ENCODE data around the gene FLNA.

Gene FLNA

DNA sequence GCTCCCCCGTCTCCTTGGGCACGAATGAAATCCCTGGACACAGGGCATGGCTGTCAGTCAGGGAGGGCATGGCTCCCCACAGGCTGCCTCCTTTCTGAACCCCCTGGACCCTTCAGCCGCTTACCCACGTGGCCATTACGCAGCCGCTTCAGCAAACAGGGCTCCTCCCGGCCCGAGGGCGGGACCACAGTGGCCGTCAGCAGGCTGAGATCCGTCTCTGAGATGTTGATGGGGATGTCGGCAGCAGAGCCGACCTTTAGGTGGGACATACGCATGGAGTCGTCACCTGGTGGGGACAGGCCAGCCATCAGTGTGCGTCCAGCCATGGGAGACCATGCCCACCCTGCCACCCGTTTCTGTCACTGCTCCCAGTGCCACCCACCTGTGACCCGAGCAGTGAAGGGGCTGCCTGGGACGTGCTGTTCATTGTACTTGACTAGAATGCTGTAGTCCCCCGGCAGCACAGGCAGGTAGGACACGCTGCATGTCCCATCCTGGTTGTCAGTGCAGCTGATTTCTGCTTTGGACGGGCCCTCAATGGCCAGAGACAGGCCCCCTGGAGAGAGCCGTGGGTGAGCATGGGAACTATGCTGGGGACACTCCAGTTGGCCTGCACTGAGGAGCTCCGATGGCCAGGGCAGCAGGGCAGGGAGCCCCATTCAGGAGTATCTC, 21.1 kb downstream of the FLNA start:
- H3K9me2 ChIP-seq (ENCODE audit: low read depth, low read length), result no peaks in the 10 kb centered on the region
- H3K27me3 ChIP-seq (ENCODE audit: insufficient read depth, low read length), result no peaks in the 10 kb centered on the region
- H3F3A ChIP-seq (ENCODE audit: insufficient read depth, low read length), result no peaks in the 10 kb centered on the region
- H2AFZ ChIP-seq (ENCODE audit: low read length), result no peak overlapping the region
- H3K9ac ChIP-seq (ENCODE audit: low read length), result no peak overlapping the region
- H3K9me3 ChIP-seq (ENCODE audit: low read length), result no peaks in the 10 kb centered on the region
- H3K4me3 ChIP-seq (ENCODE audit: low read depth, low read length, poor library complexity, severe bottlenecking), result no peak overlapping the region
- no peak overlapping the region for H3K27ac ChIP-seq (ENCODE audit: low read depth, low read length, poor library complexity, severe bottlenecking)
- H3K4me1 ChIP-seq (ENCODE audit: insufficient read depth, low read length, severe bottlenecking), result no peaks in the 10 kb centered on the region
- H4K20me1 ChIP-seq (ENCODE audit: insufficient read depth, low read length), result no peaks in the 10 kb centered on the region
- TF ChIP-seq CTCF (IDR thresholded peaks at IDR 0.05; ENCODE audit: low read length) (no peak), EZH2 (IDR thresholded peaks at IDR 0.05; ENCODE audit: borderline replicate concordance, low read length) (no peak)
- no peak overlapping the region for H3K4me2 ChIP-seq (ENCODE audit: low read length)
- no peaks in the 10 kb centered on the region for H3K79me2 ChIP-seq (ENCODE audit: insufficient read depth, low read length)
- H3K36me3 ChIP-seq (ENCODE audit: insufficient read depth, low read length), result peaks cover 57% of the 10 kb centered on the region

DNA sequence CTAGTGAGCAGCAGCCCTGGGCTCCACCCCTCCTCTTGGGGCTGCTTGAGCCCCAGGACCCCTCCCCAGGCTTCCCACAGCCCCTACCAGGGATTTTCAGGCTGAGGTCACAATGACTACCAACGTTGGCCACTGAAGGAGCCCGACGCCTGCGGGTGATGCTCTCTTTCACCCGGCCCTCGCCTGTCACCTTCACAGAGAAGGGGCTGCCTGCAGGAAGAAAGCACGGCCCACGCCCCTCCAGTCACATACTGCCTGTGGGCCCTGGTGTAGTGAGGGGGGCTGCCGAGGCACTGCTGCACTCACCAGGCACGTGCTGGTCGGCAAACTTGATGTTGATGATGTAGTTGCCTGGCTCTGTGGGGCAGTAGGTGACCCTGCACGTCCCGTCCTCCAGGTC, 22.0 kb downstream of the FLNA start:
- no peaks in the 10 kb centered on the region for H3K9me3 ChIP-seq (ENCODE audit: low read length)
- no peaks in the 10 kb centered on the region for H3K79me2 ChIP-seq (ENCODE audit: insufficient read depth, low read length)
- no peak overlapping the region for H3K4me2 ChIP-seq (ENCODE audit: low read length)
- no peak overlapping the region for H3K27ac ChIP-seq (ENCODE audit: low read depth, low read length, poor library complexity, severe bottlenecking)
- H3K9ac ChIP-seq (ENCODE audit: low read length), result no peak overlapping the region
- no peaks in the 10 kb centered on the region for H4K20me1 ChIP-seq (ENCODE audit: insufficient read depth, low read length)
- H3K27me3 ChIP-seq (ENCODE audit: insufficient read depth, low read length), result no peaks in the 10 kb centered on the region
- peaks cover 2% of the 10 kb centered on the region for H3K4me1 ChIP-seq (ENCODE audit: insufficient read depth, low read length, severe bottlenecking)
- no peak for TF ChIP-seq EZH2 (IDR thresholded peaks at IDR 0.05; ENCODE audit: borderline replicate concordance, low read length)
- TF ChIP-seq CTCF (IDR thresholded peaks at IDR 0.05; ENCODE audit: low read length), result no peak
- H3K36me3 ChIP-seq (ENCODE audit: insufficient read depth, low read length), result peaks cover 57% of the 10 kb centered on the region
- no peaks in the 10 kb centered on the region for H3K9me2 ChIP-seq (ENCODE audit: low read depth, low read length)
- no peaks in the 10 kb centered on the region for H3F3A ChIP-seq (ENCODE audit: insufficient read depth, low read length)
- H3K4me3 ChIP-seq (ENCODE audit: low read depth, low read length, poor library complexity, severe bottlenecking), result no peak overlapping the region
- H2AFZ ChIP-seq (ENCODE audit: low read length), result no peak overlapping the region

DNA sequence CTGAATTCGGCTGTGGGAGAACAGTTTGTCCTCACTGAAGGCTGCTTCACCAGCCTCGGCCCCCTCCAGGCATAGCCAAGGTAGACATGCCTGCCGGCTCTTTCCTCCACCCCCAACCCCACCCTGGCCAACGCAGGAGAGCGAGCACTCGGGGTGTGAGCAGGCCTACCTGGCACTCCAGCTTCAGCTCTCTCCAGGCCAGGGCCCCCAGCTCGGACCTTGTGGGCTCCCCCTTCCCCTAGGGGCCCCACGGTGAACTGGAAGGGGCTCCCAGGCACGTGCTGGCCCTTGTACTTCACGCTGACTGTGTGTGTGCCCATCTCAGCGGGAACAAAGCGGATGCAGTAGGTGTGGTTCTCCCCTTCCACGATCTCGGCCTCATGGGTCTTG, 22.4 kb downstream of the FLNA start:
- no peaks in the 10 kb centered on the region for H3K79me2 ChIP-seq (ENCODE audit: insufficient read depth, low read length)
- H3K27me3 ChIP-seq (ENCODE audit: insufficient read depth, low read length), result no peaks in the 10 kb centered on the region
- H3K36me3 ChIP-seq (ENCODE audit: insufficient read depth, low read length), result peaks cover 53% of the 10 kb centered on the region
- H3K9ac ChIP-seq (ENCODE audit: low read length), result no peak overlapping the region
- no peaks in the 10 kb centered on the region for H3K9me2 ChIP-seq (ENCODE audit: low read depth, low read length)
- H3K27ac ChIP-seq (ENCODE audit: low read depth, low read length, poor library complexity, severe bottlenecking), result no peak overlapping the region
- no peak overlapping the region for H2AFZ ChIP-seq (ENCODE audit: low read length)
- H3K4me3 ChIP-seq (ENCODE audit: low read depth, low read length, poor library complexity, severe bottlenecking), result no peak overlapping the region
- H4K20me1 ChIP-seq (ENCODE audit: insufficient read depth, low read length), result no peaks in the 10 kb centered on the region
- TF ChIP-seq CTCF (IDR thresholded peaks at IDR 0.05; ENCODE audit: low read length) (no peak), EZH2 (IDR thresholded peaks at IDR 0.05; ENCODE audit: borderline replicate concordance, low read length) (no peak)
- H3F3A ChIP-seq (ENCODE audit: insufficient read depth, low read length), result no peaks in the 10 kb centered on the region
- H3K4me1 ChIP-seq (ENCODE audit: insufficient read depth, low read length, severe bottlenecking), result peaks cover 6% of the 10 kb centered on the region
- no peak overlapping the region for H3K4me2 ChIP-seq (ENCODE audit: low read length)
- H3K9me3 ChIP-seq (ENCODE audit: low read length), result no peaks in the 10 kb centered on the region

All from OCI-LY1 (cell line).